Middle frontal gyrus (tissue), 1 donor: ENCODE measurements around the gene TSSC4.

Experiments used
- DNase-seq: peaks from one replicate; pipeline ENCODE4 v3.0.0-alpha.2; 2015; ENCODE audit warnings: low spot score; ENCODE audit errors: extremely low spot score

Gene TSSC4

GRCh38 chr11:2447951-2448650 lies 47.6 kb downstream of the TSSC4 start:
- no peak for DNase-seq

- DNase-seq: no peak
These were observed 48.4 kb downstream of the TSSC4 start for GRCh38 chr11:2448661-2449547.

DNA sequence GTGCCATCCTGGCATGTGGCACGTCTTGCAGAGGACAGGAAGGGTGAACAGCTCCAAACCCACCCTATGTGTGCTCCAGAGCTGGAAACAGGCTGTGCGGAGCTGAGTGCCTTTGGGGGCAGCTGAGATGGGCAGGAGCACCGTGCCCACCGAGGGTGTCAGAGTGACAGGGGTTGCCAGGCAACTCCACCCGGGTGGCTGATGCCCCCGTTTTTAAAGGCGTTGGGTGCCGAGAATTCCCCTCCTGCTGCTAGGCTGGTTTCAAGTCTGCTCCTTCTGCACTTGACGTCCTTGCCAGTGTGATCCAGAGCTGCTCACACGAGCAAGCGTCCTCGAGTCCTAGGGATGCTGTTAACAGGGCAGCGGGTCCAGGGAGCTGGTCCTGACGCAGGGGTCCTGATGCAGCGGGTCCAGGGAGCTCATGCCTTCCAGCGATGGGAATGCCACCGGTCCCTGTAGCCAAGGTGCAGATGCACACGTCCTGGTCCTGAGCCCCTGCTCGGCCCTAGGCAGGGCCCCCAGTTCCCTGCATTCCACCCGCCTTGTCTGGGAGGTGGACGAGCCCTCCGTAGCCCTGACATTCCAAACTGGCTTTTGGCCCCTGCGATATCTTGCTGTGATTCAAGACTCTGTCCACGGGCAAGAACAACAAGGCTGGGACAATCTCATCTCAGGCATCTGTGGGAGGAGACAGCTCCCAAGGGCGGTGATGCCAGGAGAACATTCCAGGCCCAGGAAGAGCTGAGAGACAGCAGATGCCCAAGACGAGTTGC lies 49.2 kb downstream of the TSSC4 start:
- no peak for DNase-seq

DNA sequence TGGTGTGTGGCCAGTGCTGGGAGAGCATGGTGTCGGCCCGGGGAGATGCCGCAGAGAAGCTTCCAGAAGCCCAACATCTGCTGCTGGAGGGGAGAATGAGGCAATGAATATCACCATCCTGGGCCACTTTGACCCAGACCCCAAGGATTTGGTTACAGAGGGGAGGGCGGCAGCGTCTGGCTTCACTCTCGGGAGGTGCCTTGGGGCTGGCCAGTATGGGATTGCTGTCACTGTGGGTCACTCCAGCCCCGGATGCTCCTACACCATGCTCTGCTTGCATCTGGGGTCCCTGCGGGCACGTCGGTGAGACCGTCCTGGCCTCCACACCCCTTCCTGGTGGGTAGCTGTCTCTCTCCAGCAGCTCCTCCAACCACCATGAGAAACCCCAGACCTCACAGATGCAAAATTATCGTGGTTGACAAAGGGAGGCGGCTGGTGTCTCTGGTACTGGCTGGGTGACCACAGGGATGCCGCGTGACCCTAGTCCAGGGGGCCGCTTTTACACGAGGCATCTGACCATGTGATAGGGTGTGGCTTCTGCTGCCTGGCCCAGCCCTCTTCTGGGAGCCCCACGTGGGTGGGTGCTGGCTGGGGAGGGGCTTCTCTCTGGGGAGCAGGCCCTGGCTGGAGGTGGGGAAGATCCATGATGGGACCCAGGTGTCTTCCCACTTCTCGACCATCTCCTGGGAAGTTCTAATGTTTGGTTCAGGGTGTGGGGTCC lies 49.9 kb downstream of the TSSC4 start:
- DNase-seq: no peak

GRCh38 chr11:2451336-2451735 lies 50.8 kb downstream of the TSSC4 start:
- no peak for DNase-seq

- DNase-seq: no peak
These were observed 51.4 kb downstream of the TSSC4 start for GRCh38 chr11:2451916-2452315.

DNA sequence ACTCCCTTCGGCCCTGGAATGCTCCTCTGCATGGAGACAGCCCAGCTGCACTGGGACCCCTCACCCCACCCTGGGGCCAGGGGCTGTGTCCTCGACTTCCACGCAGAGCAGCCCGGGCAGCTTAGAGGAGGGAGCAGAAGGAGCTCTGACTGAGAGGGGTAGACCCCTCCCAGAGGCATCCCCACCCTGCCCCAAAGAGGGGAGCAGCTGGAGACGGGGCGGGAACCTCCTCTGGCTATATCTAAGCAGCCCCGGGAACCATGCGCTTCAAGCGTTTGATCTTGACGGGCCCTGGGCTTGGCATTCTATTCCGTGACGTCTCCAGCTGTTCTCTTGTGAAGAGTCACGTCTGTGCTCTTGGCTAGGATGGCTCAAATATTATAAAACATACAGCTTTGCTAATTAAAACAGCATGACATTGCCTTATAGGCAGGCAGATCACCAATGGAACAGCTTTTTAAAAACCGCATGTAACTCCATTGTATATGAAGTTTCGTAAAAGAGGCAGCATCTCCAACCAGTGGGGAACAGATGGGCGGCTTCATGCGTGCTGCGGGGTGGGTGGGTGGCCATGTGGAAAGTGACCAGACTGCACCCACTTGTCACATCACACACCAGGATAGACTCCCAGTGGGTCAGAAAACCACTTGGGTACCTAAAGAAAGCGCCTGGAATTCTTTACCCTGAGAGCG lies 51.9 kb downstream of the TSSC4 start:
- DNase-seq: no peak

DNA sequence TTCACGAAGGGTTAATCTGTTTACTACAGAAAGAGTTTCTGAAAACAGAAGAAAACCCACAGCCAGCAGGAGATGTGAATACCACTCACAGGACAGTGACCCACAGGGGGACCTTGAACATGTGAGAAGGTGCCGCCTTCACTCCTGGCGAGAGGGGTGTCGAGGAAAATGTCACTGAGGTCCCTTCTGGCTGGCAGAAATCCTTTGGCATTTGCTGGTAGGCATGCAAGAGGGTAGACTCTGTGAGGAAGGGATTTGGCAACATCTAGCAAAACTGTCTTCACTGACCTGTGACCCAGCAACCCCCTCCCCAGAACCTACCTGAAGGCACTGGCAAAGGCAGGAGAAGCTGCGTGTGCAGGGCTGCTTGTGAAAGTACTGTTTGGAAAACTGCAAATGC lies 52.9 kb downstream of the TSSC4 start:
- DNase-seq: no peak
